GM21529 (cell line): ENCODE measurements around the gene THUMPD2.
A peak's percentile ranks its signal among the peaks of the same experiment; 100 is the strongest.

ENCODE experiments used
- ATAC-seq: cut with Tn5 transposase; IDR thresholded peaks from one replicate; pipeline ENCODE4 v1.9.1; 2021; ENCODE audit not compliant: unreplicated experiment

The THUMPD2 gene

DNA sequence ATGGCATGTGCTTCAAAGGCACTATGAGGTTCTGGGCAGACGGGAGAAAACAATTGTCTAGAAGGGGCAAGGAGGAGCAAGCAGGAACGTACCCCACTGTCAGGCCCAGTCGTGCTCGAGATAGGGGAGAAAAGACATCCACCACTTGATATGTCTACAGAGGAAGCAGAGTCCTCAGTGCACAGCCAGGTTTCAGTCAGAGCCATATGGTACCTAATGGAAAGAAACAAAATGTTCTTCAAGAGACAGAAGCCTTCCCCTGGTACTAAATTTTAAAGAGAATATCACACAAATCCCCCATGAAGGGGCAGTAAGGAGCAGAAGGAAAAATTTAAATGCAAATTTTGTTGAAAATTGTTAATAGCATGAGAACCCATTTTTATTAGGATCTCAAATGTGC, 21.9 kb downstream of the THUMPD2 start:
- ATAC-seq = no peak

DNA sequence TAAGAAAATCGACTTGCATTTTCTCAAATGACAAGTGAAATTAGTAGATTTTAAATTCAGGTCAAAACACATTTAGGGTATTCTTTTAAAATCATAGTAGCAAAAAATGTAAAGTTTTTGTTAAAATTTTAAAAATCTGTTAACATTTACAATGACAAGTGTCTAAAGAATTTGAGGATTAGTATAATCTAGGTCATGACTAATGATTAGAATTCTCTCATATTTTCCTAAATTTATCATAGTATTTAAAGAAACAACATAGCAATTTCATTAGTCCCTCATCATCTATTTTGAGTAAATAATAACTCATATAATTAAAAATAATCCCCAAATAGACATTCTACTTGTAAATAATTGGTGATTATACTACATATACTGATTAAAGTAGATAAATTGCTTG, 23.6 kb downstream of the THUMPD2 start:
- no peak for ATAC-seq

DNA sequence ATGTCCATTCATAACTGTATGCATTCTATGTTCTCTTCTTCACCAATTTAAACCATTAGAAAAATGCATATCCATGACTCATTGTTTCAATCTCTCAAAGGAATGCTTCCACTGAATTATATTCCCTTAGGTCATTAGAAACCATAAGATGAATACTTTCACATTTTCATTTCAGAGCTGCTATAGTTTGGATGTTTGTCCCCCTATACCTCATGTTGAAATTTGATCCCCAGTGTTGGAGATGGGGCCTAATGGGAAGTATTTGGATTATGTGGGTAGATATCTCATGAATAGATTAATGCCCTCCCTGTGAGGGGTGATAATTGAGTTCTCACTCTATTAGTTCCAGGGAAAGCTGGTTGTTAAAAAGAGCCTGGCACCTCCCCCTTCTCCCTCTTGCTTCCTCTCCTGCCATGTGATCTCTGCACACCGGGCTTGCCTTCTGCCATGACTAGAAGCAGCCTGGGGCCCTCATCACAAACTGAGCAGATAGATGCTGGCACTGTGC, 35.7 kb downstream of the THUMPD2 start:
- ATAC-seq = no peak

DNA sequence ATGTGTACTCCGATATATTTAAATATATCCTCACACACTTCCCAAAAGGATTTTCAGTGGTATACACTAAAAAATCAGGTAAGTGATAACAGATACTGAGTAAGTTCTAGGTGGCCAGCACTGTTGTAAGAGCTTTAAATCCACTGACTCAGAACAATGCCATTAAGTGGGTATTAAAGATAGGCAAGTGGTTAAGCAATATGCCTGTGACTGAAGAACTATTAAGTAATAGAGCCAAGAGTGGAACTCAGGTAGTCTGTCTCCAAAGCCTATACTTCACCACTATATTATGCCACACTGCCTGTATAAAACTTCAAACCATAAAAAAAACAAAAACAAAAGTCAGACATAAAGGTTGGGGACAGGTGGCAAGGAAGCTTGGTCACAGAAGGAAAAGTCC, 37.2 kb downstream of the THUMPD2 start:
- ATAC-seq = no peak

DNA sequence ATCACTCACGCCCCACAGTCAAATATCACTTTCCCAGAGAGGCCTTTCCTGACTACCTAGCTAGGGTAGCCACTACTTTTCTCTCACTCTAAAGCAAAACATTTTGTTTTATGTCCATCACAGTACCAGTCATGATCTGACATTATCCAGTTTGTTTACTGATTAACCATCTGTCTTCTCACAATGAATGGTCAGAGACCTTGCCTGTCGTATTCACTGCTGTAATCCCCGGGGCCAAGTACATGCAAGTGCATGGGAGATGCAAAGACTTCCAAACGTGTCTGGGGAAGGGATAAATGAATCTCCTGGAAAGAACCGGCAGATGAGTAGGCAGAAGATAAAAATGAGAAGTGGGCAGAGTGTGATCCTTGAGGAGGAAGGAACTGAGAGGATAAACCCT, 39.7 kb downstream of the THUMPD2 start:
- ATAC-seq = no peak

DNA sequence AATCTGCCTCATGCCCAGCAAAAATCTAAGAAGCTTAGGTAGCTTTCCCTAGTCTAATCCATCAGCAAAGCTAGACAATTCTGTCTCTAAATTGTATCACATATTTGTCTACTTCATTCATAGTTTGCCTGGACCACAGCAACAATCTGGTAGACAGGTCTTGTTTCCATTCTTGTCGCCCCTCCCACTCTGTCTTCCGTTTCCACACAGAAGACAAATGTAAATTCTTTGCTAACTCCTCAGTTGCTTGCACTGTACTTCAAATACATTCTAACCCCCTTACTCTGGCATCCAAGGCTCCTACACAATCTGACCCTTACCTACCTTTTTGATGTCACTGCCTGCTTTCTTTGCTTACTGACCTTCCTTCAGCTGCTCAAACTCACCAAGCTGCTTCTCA, 40.1 kb downstream of the THUMPD2 start:
- no peak for ATAC-seq

DNA sequence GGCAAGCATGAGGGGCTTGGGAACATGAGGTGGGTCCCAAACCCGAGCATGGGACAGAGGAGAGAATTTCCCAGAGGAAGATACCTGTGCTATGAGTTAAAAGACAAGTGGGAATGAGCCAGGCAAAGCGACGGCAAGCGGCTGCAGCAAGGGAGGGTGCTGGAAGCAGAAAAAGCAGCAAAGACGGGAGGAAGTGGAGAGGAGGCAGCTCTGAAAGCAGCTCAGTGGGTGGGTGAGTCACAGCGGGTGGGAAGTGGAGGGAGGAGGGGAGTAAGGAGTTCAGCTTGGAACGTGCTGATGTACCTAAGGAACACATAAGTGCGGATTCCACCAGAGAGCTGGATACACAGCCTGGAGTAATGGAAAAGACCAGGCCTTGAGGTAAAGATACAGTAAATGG, 41.4 kb downstream of the THUMPD2 start:
- no peak for ATAC-seq

DNA sequence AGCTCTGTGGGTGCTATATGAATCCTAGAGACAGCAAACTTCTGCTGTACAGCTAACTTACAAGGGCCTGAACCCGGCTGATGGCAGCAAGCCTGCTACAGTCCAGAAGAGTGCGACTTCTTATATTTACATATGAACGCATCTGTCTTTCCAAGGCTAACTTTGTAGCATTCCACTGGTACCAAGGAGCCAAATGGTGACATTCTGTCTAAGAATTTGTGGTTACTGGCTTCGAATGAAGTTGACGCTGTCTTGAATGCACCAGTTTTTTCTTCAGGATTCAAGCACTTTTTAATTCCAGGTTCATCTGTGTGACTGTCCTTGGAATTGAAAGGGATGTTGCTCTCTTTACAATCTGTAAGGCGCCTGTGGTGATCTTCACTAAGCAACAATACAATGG, 42.4 kb downstream of the THUMPD2 start:
- no peak for ATAC-seq

DNA sequence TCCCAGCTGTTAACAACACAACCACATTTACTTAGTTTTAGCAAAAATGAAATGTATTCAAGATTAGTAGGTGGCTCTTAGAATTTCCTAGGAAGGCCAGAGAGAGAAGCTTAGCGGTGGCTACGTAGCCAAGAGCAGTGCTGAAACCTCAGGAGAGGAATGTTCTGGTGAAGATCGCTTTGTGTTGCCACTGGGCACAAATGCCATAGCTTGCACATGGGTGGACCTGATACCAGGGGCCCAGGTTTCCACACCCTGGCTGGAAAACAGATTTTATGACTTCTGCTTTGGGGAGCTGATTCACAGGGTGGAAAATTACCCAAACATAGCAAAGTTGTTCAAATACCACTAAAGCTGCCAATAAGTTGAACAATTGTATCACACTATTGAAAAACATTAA, 43.4 kb downstream of the THUMPD2 start:
- no peak for ATAC-seq

DNA sequence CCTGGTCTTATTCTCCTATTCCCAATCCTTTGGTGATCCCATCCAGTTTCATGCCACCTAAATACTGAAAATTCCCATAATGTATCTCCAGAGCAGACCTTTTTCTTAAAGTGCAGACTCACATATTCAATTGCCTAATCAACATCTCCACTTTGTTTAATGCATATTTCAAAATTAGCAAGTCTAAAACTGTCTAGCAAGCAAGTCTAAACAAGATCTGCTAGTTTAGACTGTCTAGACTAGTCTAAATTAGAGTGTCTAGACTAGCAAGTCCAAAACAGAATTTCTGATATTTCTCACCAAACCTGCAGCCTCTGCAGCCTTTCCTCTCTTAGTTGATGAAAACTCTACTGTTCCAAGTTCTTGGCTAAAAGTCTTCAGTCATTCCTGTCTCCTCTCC, 44.6 kb downstream of the THUMPD2 start:
- ATAC-seq = no peak

DNA sequence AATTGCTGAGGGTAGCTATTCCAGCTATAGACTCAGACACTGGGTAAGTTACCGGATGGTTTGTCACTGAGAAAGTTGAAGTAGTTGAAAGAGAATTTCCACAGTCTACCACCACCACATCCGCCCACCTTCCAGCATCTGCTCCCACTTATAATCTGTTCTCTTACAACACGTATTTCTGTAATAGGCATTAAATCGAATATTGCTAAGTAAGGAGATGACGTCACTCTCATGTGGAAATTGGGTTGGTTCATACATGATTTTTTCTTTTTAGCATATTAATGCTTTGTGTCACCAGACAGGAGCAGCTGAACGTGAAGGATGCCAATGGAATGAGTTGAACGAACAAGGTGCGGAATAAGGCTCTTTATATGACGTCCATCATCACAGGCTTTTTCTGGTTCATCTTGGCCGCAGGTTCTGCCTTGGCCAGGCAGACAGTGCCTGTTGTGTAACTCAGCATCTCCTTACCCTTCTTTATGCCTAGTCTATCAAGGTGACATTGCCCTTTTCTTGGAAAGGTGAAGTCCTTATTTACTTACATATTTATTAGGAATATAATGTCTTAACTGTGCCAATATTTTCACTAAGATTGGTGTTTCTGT, 45.9 kb downstream of the THUMPD2 start:
- no peak for ATAC-seq

DNA sequence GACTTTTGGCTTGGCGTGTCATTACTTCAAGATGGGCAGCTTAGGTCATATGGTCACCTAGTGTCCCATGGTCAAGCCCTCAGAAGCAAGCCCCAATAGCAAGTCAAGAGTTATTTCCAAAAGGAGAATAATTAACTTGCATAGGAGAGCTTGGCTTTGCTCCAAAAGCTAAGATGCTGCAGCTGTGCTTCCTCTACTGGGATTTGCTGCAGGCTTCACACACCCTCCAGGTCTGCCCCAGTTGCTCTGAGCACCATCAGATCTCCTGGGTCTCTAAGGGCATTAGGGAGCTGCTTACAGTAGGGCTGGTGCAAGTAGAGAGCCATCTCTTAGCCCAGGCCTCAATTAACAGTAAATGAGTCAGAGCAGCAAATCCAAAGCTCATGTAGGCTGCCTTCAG, 46.6 kb downstream of the THUMPD2 start:
- ATAC-seq = no peak

DNA sequence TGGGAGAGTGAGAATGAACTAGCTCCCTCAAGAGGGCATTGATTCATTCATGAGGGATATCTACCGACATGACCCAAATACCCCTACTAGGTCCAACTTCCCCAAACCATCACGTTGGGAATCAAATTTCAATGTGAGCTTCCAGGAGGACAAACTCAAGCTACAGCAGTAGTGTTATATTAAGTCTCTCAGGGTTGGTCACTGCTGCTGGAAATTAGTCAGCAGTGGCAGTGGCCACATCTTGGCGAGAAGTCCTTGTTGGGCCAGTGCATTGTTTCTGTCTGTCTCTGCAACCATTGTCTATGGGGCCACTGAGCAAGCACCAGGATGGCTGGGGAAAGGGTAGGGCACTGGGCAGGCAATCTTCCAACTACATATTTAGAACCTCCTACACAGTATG, 47.5 kb downstream of the THUMPD2 start:
- ATAC-seq = no peak

DNA sequence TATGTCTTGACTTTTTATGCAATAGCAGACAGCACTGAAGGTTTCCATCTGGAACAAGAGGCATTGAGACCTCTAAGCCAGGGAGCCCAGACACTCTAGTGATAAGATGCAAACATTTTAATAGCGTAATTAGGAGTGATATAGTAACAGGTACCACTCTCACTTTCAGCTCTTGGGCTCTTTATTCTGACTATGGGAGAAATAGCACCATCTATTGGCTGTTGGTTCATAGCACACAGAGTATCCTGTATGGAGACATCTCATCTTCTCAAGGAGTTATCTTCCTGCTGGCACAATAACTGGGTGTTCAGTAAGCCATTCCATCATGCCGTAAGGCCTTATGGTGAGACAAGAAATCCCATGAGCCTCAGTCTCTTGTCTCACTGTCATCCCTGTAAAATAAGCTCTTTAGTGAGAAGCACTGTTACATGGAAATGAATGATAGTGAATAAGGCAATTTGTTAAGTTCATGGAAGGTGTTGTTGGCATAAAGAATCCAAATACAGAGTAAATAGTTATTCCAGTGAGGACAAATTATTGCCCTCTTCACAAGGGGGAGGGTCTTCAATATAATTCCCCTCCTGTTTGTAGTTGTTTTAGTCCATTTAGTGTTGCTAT, 48.3 kb downstream of the THUMPD2 start:
- no peak for ATAC-seq

DNA sequence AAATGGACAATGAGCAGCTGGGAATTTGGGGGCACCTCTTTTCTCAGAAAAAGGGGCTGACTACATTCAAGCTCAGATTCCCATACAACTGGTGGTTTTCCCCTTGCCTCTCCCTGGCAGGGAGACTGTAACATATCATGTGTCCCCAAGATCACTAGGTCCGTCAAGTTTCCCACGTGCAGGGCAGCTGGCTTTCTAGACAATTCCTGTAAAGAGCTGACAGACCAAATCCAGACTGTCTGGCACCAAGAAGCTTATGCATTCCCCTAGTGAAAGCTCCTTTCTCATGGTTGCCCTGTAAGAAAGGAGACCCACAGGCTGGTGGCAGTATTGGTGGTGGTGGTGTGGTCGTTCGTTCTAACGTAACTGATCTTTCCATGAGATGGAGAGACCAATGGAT, 48.8 kb downstream of the THUMPD2 start:
- ATAC-seq = no peak

DNA sequence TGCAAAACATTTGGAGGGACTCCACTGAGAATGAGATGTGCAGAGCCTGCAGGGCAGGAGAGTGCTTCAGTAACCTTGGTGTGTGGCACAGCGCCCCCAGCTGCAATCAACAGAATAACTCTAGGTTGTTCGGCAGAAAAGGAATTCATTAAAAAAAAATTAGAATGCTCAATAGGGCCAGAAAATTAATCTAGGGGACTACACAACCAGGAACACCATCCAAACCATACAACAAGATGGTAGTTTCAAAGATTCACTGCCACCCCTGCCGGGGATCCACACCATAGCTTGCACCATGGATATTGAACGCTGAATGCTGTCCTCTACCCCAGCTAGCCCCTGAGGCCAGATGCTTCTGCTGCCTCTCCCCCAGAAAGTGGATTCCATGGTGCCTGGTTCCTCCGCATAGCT, 50.1 kb downstream of the THUMPD2 start:
- peak; percentile 39 for ATAC-seq

DNA sequence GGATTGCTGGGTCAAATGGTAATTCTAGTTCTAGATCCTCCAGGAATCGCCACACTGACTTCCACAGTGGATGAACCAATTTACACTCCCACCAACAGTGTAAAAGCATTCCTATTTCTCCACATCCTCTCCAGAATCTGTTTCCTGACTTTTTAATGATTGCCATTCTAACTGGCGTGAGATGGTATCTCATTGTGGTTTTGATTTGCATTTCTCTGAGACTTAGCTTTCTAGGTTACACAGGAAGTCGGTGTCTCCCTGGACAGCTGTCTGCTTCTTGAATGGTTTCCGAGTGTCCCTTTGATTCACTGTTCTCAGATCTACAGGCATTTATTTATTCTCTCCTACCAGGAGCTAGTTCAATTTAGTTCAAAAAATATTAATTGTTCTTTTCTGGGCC, 51.0 kb downstream of the THUMPD2 start:
- ATAC-seq = peak; percentile 44

DNA sequence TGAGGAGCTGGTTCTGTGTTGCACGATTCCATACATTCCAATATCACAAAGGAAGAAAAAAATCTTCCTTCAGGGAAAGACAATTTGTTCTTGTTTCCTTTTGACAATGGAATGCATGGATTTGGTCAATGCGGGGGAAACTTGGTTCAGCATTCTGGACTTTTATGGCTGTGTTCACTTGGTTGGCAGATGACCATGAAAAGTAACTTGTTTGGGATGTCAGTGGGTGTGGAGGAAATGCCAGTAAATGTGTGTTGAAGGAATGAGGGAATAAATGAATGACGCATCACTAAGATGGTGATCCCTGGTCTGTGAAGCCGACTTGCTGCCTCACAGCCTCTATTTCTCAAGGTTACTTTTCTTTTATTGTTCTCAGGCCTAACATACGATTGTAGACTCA, 53.7 kb downstream of the THUMPD2 start:
- no peak for ATAC-seq

DNA sequence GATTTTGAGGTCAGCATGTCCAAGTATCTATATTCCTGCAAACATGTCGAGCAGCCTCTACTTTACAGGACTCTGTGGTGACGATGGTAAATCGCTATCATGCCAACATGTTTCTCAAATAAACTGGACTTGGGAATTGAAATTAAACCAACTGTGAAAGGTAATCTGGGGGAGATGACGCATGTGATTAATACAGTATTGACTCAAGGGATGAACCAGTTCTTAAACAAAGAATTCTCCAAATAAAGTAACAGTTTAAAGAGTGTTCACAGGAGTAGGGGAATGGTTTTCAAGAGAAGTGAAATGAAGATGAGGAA, 54.3 kb downstream of the THUMPD2 start:
- ATAC-seq = no peak

DNA sequence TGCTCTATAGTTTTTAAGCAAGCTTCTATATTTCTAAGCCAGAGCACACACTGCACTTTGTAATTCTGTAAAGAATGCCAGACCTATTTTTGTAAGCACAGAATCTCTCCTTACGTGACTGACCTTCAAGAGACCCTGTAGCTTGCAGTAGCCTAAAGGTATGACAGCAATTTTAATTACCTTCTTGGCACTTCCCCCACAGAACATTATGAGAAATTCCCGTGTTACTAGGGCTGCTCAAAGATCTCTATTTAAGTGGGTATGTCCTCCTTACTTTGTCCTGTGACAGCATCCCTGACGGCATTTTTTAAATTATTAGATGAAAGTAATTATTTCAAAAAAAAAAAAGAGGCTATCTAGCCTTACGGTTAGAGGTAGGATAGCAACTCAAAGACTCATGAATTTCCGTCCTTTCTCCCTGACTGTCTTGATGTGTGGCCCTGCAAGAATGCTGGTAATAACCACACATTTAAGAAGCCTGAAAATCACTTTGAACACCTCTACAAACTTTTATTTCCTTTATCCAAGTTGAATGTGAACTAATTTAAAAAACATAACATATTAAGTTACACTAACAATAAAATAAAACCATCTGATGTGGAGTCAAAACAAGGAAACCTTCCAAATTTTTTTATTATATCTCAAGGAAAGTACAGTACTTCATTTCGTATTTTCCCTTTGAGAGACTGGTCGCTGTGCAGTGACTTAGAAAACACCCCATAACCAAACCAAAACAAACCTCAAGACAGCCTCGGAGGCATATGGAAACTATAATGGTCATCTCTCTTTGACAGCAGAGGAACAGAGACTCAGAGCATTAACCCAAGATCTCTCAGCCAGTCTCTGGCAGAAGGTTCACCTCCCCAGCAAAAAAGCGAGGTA, 54.9 kb downstream of the THUMPD2 start:
- no peak for ATAC-seq

DNA sequence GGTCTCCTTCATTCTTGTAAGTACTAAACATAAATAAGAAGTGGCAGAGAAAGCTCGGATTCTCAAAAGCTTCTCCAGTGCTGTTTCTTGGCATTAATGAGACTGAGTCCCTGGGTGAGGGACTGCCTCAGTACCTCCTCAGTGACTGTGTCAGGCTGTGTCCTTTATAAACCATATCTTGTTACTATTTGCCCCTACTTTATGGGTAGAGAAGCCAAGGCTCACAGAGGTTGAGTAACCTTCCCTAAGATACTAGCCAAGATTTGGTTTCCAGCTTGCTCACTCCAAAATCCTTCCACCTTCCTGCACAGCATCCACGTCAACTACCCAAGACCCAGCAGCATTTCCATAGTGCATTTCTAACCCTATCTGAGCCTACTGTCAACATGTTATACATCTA, 55.6 kb downstream of the THUMPD2 start:
- no peak for ATAC-seq

DNA sequence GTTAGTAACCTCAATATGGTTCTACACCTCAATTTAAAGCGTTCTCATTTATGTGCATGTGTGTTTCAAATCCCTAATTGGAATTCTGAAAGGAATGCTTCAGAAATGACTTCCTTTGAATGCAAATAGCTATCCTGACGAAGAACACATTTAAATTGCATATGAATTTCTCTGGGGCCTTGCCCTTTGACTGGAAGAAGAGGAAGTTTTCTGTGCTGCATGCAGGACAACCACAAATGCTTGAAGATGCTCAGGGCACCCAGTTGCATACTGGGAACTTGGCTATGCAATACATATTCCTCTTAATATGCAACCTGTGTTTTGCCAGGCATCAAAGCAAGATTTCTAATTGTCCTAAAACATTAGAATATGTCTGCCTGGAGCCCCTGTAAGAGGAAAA, 58.1 kb downstream of the THUMPD2 start:
- ATAC-seq = no peak
